ENCODE results near the gene RGL1. TPM values are rescaled to one million over a fixed set of nuclear protein-coding genes. Genes with fewer than 3 reads are reported as not detected.

RGL1 gene
- total RNA-seq, 1 experiment from 2014 or later, result 1.3 TPM

DNA sequence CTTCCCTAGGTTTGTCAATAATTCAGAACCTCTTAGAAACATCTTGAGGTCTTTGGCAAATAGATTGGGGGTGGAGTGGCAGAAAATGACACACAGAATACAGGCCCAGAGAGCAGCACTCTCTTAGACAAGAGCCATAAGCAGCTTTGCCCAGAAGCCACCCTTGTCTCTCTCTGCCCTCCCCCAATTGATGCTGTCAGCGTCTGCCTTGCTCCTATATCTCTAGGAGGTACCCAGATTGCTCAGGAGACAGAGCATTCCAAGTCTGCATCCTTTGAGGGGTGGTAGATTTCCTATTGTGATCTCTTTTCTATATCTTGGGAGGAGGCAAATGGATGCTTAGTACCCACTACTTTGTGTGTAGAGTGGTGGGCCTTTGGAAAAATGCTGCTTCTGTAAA, 1.8 kb downstream of the RGL1 start (continued):
- no peak for TF ChIP-seq ZFX (IDR thresholded peaks at IDR 0.05)
- TF ChIP-seq FOSL1 (IDR thresholded peaks at IDR 0.05; ENCODE audit: low read depth), result no peak

DNA sequence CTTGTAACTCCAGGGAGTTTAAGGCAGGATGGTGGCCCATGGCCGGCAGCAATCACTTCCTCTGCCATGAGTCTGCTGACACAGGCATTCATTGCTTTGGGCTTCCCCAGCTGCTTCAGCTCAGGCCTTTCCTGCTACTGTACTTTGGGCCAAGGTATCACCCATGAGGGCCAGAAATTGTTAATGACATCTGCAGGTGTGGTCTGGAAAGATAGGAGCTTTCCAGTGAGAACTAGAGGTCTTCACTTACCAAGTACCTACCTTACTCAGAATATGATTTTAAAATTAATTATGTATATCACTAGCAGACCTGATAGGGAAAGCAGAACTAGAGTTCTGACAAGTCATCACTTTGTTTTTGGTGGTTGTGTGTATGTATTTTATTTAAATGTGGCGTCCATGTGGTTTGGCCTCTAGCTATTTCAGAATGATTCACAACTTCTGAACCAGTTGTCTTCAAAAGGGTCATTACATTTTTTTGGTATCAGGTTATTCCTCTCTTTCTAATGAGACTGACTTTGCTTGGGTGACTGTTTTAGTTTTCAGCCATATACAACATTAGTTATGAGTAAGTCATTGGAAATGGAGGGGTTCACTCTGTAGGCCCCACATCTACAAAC, 2.7 kb downstream of the RGL1 start:
- TF ChIP-seq REST (IDR thresholded peaks at IDR 0.05; ENCODE audit: low read depth) (no peak), TCF7L2 (IDR thresholded peaks at IDR 0.05; ENCODE audit: borderline replicate concordance, extremely low read depth, insufficient read depth, insufficient read length) (no peak), SIN3A (IDR thresholded peaks at IDR 0.05; ENCODE audit: low read depth) (no peak), ZBTB33 (IDR thresholded peaks at IDR 0.05; ENCODE audit: extremely low read depth, insufficient replicate concordance, low read length) (no peak), ATF3 (IDR thresholded peaks at IDR 0.05) (no peak), FOSL1 (IDR thresholded peaks at IDR 0.05; ENCODE audit: low read depth) (no peak), EGR1 (IDR thresholded peaks at IDR 0.05; ENCODE audit: low read depth) (no peak), ZNF274 (IDR thresholded peaks at IDR 0.05; ENCODE audit: low read depth, low read length) (no peak), SRF (IDR thresholded peaks at IDR 0.05; ENCODE audit: low read depth) (no peak)
- TF ChIP-seq, protein P1, sequence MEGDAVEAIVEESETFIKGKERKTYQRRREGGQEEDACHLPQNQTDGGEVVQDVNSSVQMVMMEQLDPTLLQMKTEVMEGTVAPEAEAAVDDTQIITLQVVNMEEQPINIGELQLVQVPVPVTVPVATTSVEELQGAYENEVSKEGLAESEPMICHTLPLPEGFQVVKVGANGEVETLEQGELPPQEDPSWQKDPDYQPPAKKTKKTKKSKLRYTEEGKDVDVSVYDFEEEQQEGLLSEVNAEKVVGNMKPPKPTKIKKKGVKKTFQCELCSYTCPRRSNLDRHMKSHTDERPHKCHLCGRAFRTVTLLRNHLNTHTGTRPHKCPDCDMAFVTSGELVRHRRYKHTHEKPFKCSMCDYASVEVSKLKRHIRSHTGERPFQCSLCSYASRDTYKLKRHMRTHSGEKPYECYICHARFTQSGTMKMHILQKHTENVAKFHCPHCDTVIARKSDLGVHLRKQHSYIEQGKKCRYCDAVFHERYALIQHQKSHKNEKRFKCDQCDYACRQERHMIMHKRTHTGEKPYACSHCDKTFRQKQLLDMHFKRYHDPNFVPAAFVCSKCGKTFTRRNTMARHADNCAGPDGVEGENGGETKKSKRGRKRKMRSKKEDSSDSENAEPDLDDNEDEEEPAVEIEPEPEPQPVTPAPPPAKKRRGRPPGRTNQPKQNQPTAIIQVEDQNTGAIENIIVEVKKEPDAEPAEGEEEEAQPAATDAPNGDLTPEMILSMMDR (IDR thresholded peaks at IDR 0.05 in 2 of 3, conservative IDR thresholded peaks at IDR 0.05 in 1 of 3; ENCODE audit: borderline replicate concordance in 1 of 3, insufficient read depth in 1 of 3, low read depth in 2 of 3, low read length in 2 of 3), result no peak
- TF ChIP-seq, protein P2, sequence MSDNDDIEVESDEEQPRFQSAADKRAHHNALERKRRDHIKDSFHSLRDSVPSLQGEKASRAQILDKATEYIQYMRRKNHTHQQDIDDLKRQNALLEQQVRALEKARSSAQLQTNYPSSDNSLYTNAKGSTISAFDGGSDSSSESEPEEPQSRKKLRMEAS (IDR thresholded peaks at IDR 0.05), result no peak
- H4K20me1 ChIP-seq (ENCODE audit: insufficient read depth), result no peaks in the 10 kb centered on the region
- H3K9me3 ChIP-seq (ENCODE audit: control insufficient read depth in 1 of 2, insufficient read depth in 1 of 2, low read depth in 1 of 2, low read length in 2 of 2), result no peaks in the 10 kb centered on the region
- H3K27ac ChIP-seq (ENCODE audit: low read depth, low read length), result no peak overlapping the region
- no peak for DNase-seq (ENCODE audit: low read depth, low spot score)
- intact Hi-C loops (cut with micrococcal nuclease), result no loop called here
- BruUV-seq (replicated peaks), result no TSS peak
- ChIA-PET RAD21 (ENCODE audit: low non-redundant PET in 1 of 2, low total read pairs in 2 of 2, uncharacterized antibody in 2 of 2, unreplicated experiment in 2 of 2) (no interaction called here), CTCF (no interaction called here), POLR2A (no interaction called here)
- H3K9me2 ChIP-seq (ENCODE audit: insufficient read depth), result no peaks in the 10 kb centered on the region
- no peaks in the 10 kb centered on the region for H3K79me2 ChIP-seq (ENCODE audit: insufficient read depth, low read length)
- H3K36me3 ChIP-seq (ENCODE audit: control insufficient read depth in 1 of 2, insufficient read depth in 2 of 2, low read length in 2 of 2), result no peaks in the 10 kb centered on the region
- no peak overlapping the region for H3K4me3 ChIP-seq (replicated peaks in 1 of 2; ENCODE audit: low read depth in 1 of 2, low read length in 2 of 2)
- H3K4me1 ChIP-seq (ENCODE audit: control insufficient read depth in 1 of 2, insufficient read depth in 2 of 2, low read length in 2 of 2), result peaks cover 0 to 15% of the 10 kb centered on the region in 2 experiments; a peak in 1 of 4 replicates
- no peak for ATAC-seq
- no peak overlapping the region for H3K9ac ChIP-seq (ENCODE audit: low read length)
- no peak overlapping the region for H3K4me2 ChIP-seq (ENCODE audit: low read length)
- H3K27me3 ChIP-seq (ENCODE audit: insufficient read depth, low read length), result no peaks in the 10 kb centered on the region
- no peak overlapping the region for H2AFZ ChIP-seq (ENCODE audit: low read depth, low read length, poor library complexity, severe bottlenecking)
